Pericardium fibroblast (primary cell): Measurements from ENCODE around the gene PSMA6. TPM values are rescaled to one million over a fixed set of nuclear protein-coding genes. Genes with fewer than 3 reads are reported as not detected.

ENCODE experiments used
- total RNA-seq: library from RNA; depleted of rRNA; stranded (reverse); fragments of >200 nt; gene quantifications from 2 replicates; pipeline ENCODE4 v1.2.3, GENCODE V29; 2015

The PSMA6 gene
- total RNA-seq = 110 and 115 TPM in 2 replicates

GRCh38 chr14:35292051-35292769, at the start of gene PSMA6:
PSMA6 (plus strand) TSS chr14:35292382; CDS start chr14:35292477, 95 bp downstream.

Other genes starting within 250 kb of the PSMA6 start
- gene FAM177A1, start 246.1 kb upstream of the PSMA6 start, total RNA-seq = 27.0 and 40.3 TPM in 2 replicates
- 31.4 and 32.1 TPM in 2 replicates for gene PPP2R3C, start 170.4 kb upstream of the PSMA6 start, total RNA-seq
- 15.7 and 23.8 TPM in 2 replicates for gene PRORP, start 169.8 kb upstream of the PSMA6 start, total RNA-seq
- gene NFKBIA, start 112.4 kb downstream of the PSMA6 start, total RNA-seq = 91.8 TPM in 2 replicates
- not detected in 2 replicates for gene INSM2, start 241.8 kb downstream of the PSMA6 start, total RNA-seq